Nucleus accumbens (tissue), 56 donors: ENCODE data around the gene DNLZ.

Experiments used
- DNase-seq, 56 donors: peaks; one replicate each; lab custom pipeline; 2025; lab: John Stamatoyannopoulos, UW

The DNLZ gene

GRCh38 chr9:136398286-136398685 lies 34.7 kb upstream of the DNLZ start:
- no peak for DNase-seq

GRCh38 chr9:136397643-136398042 lies 34.1 kb upstream of the DNLZ start:
- DNase-seq, result no peak

- no peak for DNase-seq
Observed at GRCh38 chr9:136396219-136396515, 32.6 kb upstream of the DNLZ start.

GRCh38 chr9:136395345-136396218 lies 32.0 kb upstream of the DNLZ start:
- no peak for DNase-seq

- no peak for DNase-seq
Observed at GRCh38 chr9:136395020-136395340, 31.4 kb upstream of the DNLZ start.

- DNase-seq, result no peak
Observed at GRCh38 chr9:136394312-136395019, 30.9 kb upstream of the DNLZ start.

GRCh38 chr9:136393531-136393930 lies 30.0 kb upstream of the DNLZ start:
- no peak for DNase-seq

- DNase-seq, result peak in 16 of 56 donors; percentile 9 to 62 (median 27)
Observed at GRCh38 chr9:136392538-136393449, 29.2 kb upstream of the DNLZ start.

GRCh38 chr9:136391737-136392537 lies 28.4 kb upstream of the DNLZ start:
- DNase-seq, result no peak

GRCh38 chr9:136389396-136389795 lies 25.9 kb upstream of the DNLZ start:
- peak in 24 of 56 donors; percentile 19 to 83 (median 47) for DNase-seq

GRCh38 chr9:136387217-136387616 lies 23.7 kb upstream of the DNLZ start:
- no peak for DNase-seq

GRCh38 chr9:136386018-136386417 lies 22.5 kb upstream of the DNLZ start:
- DNase-seq, result no peak

GRCh38 chr9:136385015-136385414 lies 21.5 kb upstream of the DNLZ start:
- no peak for DNase-seq

GRCh38 chr9:136383436-136383835 lies 19.9 kb upstream of the DNLZ start:
- no peak for DNase-seq

- peak in 26 of 56 donors; percentile 16 to 80 (median 48) for DNase-seq
Observed at GRCh38 chr9:136381966-136382513, 18.5 kb upstream of the DNLZ start.

GRCh38 chr9:136381311-136381710 lies 17.8 kb upstream of the DNLZ start:
- peak in 11 of 56 donors; percentile 12 to 54 (median 25) for DNase-seq

GRCh38 chr9:136380381-136380780 lies 16.8 kb upstream of the DNLZ start:
- no peak for DNase-seq

GRCh38 chr9:136379891-136380290 lies 16.3 kb upstream of the DNLZ start:
- DNase-seq, result no peak

- no peak for DNase-seq
Observed at GRCh38 chr9:136379401-136379800, 15.9 kb upstream of the DNLZ start.

- no peak for DNase-seq
Observed at GRCh38 chr9:136379003-136379287, 15.4 kb upstream of the DNLZ start.
